GM23338 (cell line): Measurements from ENCODE around the gene GYS2. TPM values are rescaled to one million over a fixed set of nuclear protein-coding genes. Genes with fewer than 3 reads are reported as not detected.

Source experiments
- ATAC-seq: fragments of 200-7000 bp; cut with Tn5 transposase; 3 replicates; pipeline ENCODE4 v1.9.1; 2020
- DNase-seq: peaks from one replicate; pipeline ENCODE4 v3.0.0-alpha.2; 2015; ENCODE audit warnings: low spot score
- H2AFZ ChIP-seq: fragments of 200-600 bp; sonication (generic); 2 replicates; pipeline ENCODE4 v1.8.0; 2016; ENCODE audit warnings: antibody characterized with exemption, mild to moderate bottlenecking, moderate library complexity
- H3F3A ChIP-seq: fragments of 200-600 bp; sonication (generic); replicated peaks from 2 replicates; pipeline ENCODE4 v1.8.0; 2017; ENCODE audit warnings: antibody characterized with exemption, mixed run types, low read depth
- H3K27ac ChIP-seq: fragments of 200-600 bp; sonication (generic); 2 replicates; pipeline ENCODE4 v1.6.1; 2016; ENCODE audit warnings: low read depth
- H3K27me3 ChIP-seq: fragments of 200-600 bp; sonication (generic); 2 replicates; pipeline ENCODE4 v1.8.0; 2016; ENCODE audit warnings: mild to moderate bottlenecking, mixed run types, moderate library complexity; ENCODE audit not compliant: insufficient read depth
- H3K36me3 ChIP-seq: fragments of 200-600 bp; sonication (generic); 2 replicates; pipeline ENCODE4 v1.8.0; 2016; ENCODE audit warnings: mild to moderate bottlenecking; ENCODE audit not compliant: insufficient read depth
- H3K4me1 ChIP-seq: fragments of 200-600 bp; sonication (generic); 2 replicates; pipeline ENCODE4 v1.8.0; 2016; ENCODE audit warnings: mild to moderate bottlenecking, moderate library complexity; ENCODE audit not compliant: insufficient read depth
- H3K4me2 ChIP-seq: fragments of 200-600 bp; sonication (generic); 2 replicates; pipeline ENCODE4 v1.7.1; 2017; ENCODE audit warnings: mixed run types
- H3K4me3 ChIP-seq: fragments of 200-600 bp; sonication (generic); 2 replicates; pipeline ENCODE4 v1.6.1; 2016; ENCODE audit warnings: mixed run types
- H3K79me2 ChIP-seq: fragments of 200-600 bp; sonication (generic); replicated peaks from 2 replicates; pipeline ENCODE4 v1.8.0; 2017; ENCODE audit warnings: mild to moderate bottlenecking; ENCODE audit not compliant: insufficient read depth
- H3K9me2 ChIP-seq: fragments of 200-600 bp; sonication (generic); 2 replicates; pipeline ENCODE4 v1.8.0; 2017; ENCODE audit not compliant: insufficient read depth
- H4K20me1 ChIP-seq: fragments of 200-600 bp; sonication (generic); replicated peaks from 2 replicates; pipeline ENCODE4 v1.8.0; 2017; ENCODE audit warnings: mild to moderate bottlenecking; ENCODE audit not compliant: insufficient read depth
- H3K27ac Mint-ChIP-seq: 2 replicates; pipeline ENCODE4 v1.8.0; 2020; ENCODE audit warnings: inconsistent platforms, mild to moderate bottlenecking, moderate library complexity, mixed read lengths
- H3K27me3 Mint-ChIP-seq: 3 replicates; pipeline ENCODE4 v1.8.0; 2022; ENCODE audit warnings: low read depth, mild to moderate bottlenecking, moderate library complexity, mixed read lengths, inconsistent platforms; ENCODE audit not compliant: insufficient read depth, poor library complexity
- H3K36me3 Mint-ChIP-seq: 3 replicates; pipeline ENCODE4 v1.8.0; 2021; ENCODE audit warnings: low read depth, mild to moderate bottlenecking, inconsistent platforms, moderate library complexity, mixed read lengths
- H3K4me1 Mint-ChIP-seq: 3 replicates; pipeline ENCODE4 v1.8.0; 2020; ENCODE audit warnings: mild to moderate bottlenecking, inconsistent platforms, mixed read lengths
- H3K4me3 Mint-ChIP-seq: 3 replicates; pipeline ENCODE4 v1.8.0; 2021; ENCODE audit warnings: moderate library complexity, mild to moderate bottlenecking, inconsistent platforms, mixed read lengths
- H3K9me3 Mint-ChIP-seq: 3 replicates; pipeline ENCODE4 v1.8.0; 2020; ENCODE audit warnings: moderate library complexity, mild to moderate bottlenecking, inconsistent platforms, mixed read lengths
- CREB1 ChIP-seq: fragments of 250-450 bp; sonication (Bioruptor Pico); IDR thresholded peaks from 2 replicates; pipeline ENCODE4 v1.5.0; 2020; ENCODE audit warnings: low read depth, mild to moderate bottlenecking, moderate library complexity
- EZH2 ChIP-seq: fragments of 200-600 bp; sonication (generic); IDR thresholded peaks from one replicate; pipeline ENCODE4 v1.8.0; 2017; ENCODE audit warnings: antibody characterized with exemption, mild to moderate bottlenecking, low read depth; ENCODE audit not compliant: unreplicated experiment
- JUNB ChIP-seq: IDR thresholded peaks from one replicate; pipeline ENCODE4 v1.6.1; 2016; ENCODE audit warnings: antibody characterized with exemption; ENCODE audit not compliant: unreplicated experiment
- ZNF331 ChIP-seq: fragments of 250-450 bp; sonication (Bioruptor Pico); IDR thresholded peaks from 2 replicates; pipeline ENCODE4 v1.5.0; 2020; ENCODE audit warnings: low read depth, mild to moderate bottlenecking, moderate library complexity
- polyA plus RNA-seq: library from polyadenylated mRNA; unstranded; fragments of >200 nt; fragmentation: Nextera tagmentation; extraction: Ambion mirVana; gene quantifications from 2 replicates; pipeline ENCODE4 v1.2.1, GENCODE V29; 2016
- total RNA-seq: library from RNA; depleted of rRNA; stranded (reverse); fragments of >200 nt; shearing (Covaris generic); gene quantifications from 2 replicates; pipeline ENCODE4 v1.2.3, GENCODE V29; 2014
- TF ChIP-seq, protein P1 (sequence below): fragments of 250-450 bp; sonication (Bioruptor Pico); IDR thresholded peaks from 2 replicates; pipeline ENCODE4 v1.5.0; 2020; ENCODE audit warnings: mild to moderate bottlenecking, moderate library complexity
- TF ChIP-seq, protein P2 (sequence below): IDR thresholded peaks from 2 replicates; pipeline ENCODE4 v1.6.1; 2016; ENCODE audit warnings: antibody characterized with exemption
- TF ChIP-seq, protein P3 (sequence below), 2 experiments: fragments of 200-600 bp in 1 of 2; sonication (generic) in 1 of 2; conservative IDR thresholded peaks; 2 replicates each; pipeline versions ENCODE4 v1.5.1 to v1.6.1; 2016 to 2017; ENCODE audit warnings: antibody characterized with exemption in 2 of 2, low read depth in 2 of 2, mild to moderate bottlenecking in 2 of 2, moderate library complexity in 1 of 2

The GYS2 gene
- total and polyA plus RNA-seq, 2 experiments from 2014 or later, result not detected

DNA sequence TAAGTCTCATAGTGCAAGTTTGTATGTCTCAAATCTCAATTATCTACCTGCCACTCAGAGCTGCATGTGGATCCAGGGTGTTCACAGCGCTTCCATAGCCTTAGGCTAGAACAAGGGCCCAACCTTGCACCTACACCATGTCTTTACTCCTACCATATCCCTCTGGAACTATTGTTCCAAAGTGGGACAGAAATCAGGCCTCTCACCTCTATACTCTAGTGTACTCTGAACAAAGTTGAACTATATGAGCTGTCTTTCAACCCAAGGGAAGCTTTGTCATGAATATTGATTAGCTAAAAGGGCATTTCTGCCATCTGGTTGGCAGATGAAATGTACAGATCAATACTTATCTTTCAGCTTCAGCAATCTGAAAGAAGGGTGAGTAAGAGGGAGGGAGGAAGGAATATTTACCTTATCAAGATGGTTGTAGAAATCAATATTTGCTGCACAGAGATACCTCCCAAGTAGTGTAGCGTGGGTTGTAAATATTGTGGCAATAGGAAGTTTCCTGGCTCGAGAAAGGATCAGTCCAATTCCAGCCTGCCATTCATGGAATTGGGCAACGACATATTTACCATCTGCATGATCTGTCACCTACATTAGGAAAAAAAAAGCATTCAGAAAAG lies 30.8 kb downstream of the GYS2 start (continued):
- TF ChIP-seq, protein P1, sequence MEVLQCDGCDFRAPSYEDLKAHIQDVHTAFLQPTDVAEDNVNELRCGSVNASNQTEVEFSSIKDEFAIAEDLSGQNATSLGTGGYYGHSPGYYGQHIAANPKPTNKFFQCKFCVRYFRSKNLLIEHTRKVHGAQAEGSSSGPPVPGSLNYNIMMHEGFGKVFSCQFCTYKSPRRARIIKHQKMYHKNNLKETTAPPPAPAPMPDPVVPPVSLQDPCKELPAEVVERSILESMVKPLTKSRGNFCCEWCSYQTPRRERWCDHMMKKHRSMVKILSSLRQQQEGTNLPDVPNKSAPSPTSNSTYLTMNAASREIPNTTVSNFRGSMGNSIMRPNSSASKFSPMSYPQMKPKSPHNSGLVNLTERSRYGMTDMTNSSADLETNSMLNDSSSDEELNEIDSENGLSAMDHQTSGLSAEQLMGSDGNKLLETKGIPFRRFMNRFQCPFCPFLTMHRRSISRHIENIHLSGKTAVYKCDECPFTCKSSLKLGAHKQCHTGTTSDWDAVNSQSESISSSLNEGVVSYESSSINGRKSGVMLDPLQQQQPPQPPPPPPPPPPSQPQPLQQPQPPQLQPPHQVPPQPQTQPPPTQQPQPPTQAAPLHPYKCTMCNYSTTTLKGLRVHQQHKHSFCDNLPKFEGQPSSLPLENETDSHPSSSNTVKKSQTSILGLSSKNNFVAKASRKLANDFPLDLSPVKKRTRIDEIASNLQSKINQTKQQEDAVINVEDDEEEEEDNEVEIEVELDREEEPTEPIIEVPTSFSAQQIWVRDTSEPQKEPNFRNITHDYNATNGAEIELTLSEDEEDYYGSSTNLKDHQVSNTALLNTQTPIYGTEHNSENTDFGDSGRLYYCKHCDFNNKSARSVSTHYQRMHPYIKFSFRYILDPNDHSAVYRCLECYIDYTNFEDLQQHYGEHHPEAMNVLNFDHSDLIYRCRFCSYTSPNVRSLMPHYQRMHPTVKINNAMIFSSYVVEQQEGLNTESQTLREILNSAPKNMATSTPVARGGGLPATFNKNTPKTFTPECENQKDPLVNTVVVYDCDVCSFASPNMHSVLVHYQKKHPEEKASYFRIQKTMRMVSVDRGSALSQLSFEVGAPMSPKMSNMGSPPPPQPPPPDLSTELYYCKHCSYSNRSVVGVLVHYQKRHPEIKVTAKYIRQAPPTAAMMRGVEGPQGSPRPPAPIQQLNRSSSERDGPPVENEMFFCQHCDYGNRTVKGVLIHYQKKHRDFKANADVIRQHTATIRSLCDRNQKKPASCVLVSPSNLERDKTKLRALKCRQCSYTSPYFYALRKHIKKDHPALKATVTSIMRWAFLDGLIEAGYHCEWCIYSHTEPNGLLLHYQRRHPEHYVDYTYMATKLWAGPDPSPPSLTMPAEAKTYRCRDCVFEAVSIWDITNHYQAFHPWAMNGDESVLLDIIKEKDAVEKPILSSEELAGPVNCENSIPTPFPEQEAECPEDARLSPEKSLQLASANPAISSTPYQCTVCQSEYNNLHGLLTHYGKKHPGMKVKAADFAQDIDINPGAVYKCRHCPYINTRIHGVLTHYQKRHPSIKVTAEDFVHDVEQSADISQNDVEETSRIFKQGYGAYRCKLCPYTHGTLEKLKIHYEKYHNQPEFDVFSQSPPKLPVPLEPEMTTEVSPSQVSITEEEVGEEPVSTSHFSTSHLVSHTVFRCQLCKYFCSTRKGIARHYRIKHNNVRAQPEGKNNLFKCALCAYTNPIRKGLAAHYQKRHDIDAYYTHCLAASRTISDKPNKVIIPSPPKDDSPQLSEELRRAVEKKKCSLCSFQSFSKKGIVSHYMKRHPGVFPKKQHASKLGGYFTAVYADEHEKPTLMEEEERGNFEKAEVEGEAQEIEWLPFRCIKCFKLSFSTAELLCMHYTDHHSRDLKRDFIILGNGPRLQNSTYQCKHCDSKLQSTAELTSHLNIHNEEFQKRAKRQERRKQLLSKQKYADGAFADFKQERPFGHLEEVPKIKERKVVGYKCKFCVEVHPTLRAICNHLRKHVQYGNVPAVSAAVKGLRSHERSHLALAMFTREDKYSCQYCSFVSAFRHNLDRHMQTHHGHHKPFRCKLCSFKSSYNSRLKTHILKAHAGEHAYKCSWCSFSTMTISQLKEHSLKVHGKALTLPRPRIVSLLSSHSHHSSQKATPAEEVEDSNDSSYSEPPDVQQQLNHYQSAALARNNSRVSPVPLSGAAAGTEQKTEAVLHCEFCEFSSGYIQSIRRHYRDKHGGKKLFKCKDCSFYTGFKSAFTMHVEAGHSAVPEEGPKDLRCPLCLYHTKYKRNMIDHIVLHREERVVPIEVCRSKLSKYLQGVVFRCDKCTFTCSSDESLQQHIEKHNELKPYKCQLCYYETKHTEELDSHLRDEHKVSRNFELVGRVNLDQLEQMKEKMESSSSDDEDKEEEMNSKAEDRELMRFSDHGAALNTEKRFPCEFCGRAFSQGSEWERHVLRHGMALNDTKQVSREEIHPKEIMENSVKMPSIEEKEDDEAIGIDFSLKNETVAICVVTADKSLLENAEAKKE (CRISPR knock-in tag), result no peak

DNA sequence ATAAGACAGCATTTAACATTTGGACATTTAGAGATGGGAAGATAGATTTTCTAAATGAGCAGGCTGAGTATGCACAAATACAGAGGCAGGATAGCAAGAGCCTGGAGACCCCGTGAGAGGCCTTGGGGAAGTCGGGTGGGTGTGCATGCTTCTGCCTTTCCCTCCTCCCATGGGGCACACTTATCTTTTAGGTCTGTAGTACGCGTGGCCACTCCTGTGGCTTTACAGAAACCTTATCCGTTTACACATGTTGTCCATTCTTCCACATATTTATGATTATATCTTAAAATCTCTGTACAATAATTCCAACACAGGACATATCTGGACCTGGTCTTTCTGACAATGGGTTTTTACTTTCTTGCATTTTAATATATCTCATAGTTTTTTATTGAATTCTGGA lies 33.6 kb downstream of the GYS2 start:
- Histone ChIP-seq H3K4me3 (no peak overlapping the region), H3K9me2 (no peaks in the 10 kb centered on the region), H3F3A (no peaks in the 10 kb centered on the region), H3K4me1 (no peaks in the 10 kb centered on the region), H3K79me2 (no peaks in the 10 kb centered on the region), H3K36me3 (no peaks in the 10 kb centered on the region), H3K4me2 (no peak overlapping the region), H2AFZ (no peak overlapping the region), H4K20me1 (no peaks in the 10 kb centered on the region), H3K27me3 (no peaks in the 10 kb centered on the region), H3K27ac (no peak overlapping the region)
- Mint-ChIP-seq H3K27me3 (no peaks in the 10 kb centered on the region), H3K4me1 (no peaks in the 10 kb centered on the region), H3K27ac (no peak overlapping the region), H3K9me3 (no peaks in the 10 kb centered on the region), H3K4me3 (no peak overlapping the region), H3K36me3 (no peaks in the 10 kb centered on the region)
- DNase-seq (no peak), ATAC-seq (no peak)
- TF ChIP-seq CREB1 (CRISPR knock-in tag) (no peak), JUNB (no peak), EZH2 (no peak), ZNF331 (CRISPR knock-in tag) (no peak)
- TF ChIP-seq, protein P2, sequence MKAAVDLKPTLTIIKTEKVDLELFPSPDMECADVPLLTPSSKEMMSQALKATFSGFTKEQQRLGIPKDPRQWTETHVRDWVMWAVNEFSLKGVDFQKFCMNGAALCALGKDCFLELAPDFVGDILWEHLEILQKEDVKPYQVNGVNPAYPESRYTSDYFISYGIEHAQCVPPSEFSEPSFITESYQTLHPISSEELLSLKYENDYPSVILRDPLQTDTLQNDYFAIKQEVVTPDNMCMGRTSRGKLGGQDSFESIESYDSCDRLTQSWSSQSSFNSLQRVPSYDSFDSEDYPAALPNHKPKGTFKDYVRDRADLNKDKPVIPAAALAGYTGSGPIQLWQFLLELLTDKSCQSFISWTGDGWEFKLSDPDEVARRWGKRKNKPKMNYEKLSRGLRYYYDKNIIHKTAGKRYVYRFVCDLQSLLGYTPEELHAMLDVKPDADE, result no peak
- TF ChIP-seq, protein P3, sequence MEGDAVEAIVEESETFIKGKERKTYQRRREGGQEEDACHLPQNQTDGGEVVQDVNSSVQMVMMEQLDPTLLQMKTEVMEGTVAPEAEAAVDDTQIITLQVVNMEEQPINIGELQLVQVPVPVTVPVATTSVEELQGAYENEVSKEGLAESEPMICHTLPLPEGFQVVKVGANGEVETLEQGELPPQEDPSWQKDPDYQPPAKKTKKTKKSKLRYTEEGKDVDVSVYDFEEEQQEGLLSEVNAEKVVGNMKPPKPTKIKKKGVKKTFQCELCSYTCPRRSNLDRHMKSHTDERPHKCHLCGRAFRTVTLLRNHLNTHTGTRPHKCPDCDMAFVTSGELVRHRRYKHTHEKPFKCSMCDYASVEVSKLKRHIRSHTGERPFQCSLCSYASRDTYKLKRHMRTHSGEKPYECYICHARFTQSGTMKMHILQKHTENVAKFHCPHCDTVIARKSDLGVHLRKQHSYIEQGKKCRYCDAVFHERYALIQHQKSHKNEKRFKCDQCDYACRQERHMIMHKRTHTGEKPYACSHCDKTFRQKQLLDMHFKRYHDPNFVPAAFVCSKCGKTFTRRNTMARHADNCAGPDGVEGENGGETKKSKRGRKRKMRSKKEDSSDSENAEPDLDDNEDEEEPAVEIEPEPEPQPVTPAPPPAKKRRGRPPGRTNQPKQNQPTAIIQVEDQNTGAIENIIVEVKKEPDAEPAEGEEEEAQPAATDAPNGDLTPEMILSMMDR (conservative IDR thresholded peaks at IDR 0.05; ENCODE audit: low read depth in 2 of 2), result no peak
